ENCODE measurements around the gene CTRL.

DNA sequence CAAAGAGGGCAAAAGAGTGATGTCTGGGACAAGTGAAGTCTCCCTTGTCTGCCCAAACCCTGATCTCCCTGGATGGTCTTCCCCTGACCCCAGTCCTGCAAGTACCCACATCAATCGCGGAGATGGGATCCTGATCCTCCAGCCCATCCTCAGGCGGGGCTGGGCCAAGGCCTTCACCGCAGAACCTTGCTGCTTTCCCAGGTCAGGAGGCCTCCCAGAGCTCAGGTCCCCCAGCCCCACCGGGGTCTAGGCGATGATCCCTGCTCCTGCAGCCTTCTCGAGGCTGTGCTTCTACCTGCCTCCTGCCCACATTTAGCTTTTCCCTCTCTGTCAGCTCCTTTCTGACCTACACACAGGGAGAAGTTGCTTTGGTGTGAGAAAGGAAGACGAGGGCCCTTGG, 30.5 kb upstream of the CTRL start:
- no peak for TF ChIP-seq POLR2A (IDR thresholded peaks at IDR 0.05)
- TF ChIP-seq, protein P1, sequence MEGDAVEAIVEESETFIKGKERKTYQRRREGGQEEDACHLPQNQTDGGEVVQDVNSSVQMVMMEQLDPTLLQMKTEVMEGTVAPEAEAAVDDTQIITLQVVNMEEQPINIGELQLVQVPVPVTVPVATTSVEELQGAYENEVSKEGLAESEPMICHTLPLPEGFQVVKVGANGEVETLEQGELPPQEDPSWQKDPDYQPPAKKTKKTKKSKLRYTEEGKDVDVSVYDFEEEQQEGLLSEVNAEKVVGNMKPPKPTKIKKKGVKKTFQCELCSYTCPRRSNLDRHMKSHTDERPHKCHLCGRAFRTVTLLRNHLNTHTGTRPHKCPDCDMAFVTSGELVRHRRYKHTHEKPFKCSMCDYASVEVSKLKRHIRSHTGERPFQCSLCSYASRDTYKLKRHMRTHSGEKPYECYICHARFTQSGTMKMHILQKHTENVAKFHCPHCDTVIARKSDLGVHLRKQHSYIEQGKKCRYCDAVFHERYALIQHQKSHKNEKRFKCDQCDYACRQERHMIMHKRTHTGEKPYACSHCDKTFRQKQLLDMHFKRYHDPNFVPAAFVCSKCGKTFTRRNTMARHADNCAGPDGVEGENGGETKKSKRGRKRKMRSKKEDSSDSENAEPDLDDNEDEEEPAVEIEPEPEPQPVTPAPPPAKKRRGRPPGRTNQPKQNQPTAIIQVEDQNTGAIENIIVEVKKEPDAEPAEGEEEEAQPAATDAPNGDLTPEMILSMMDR (IDR thresholded peaks at IDR 0.05) = no peak
